Measurements from ENCODE around the gene NCAPG2.

NCAPG2 gene

GRCh38 chr7:158601090-158601489, 103.5 kb downstream of the NCAPG2 start:
- DNase-seq (ENCODE audit: low spot score), result no peak

- no peak for DNase-seq (ENCODE audit: low spot score)
Measured at GRCh38 chr7:158596745-158597144, 107.9 kb downstream of the NCAPG2 start.

- no peak for DNase-seq (ENCODE audit: low spot score)
Measured at GRCh38 chr7:158596309-158596708, 108.3 kb downstream of the NCAPG2 start.

GRCh38 chr7:158595068-158595467, 109.5 kb downstream of the NCAPG2 start:
- no peak for DNase-seq (ENCODE audit: low spot score)

GRCh38 chr7:158592541-158592940, 112.1 kb downstream of the NCAPG2 start:
- no peak for DNase-seq (ENCODE audit: low spot score)

- no peak for DNase-seq (ENCODE audit: low spot score)
Measured at GRCh38 chr7:158591944-158592343, 112.7 kb downstream of the NCAPG2 start.

GRCh38 chr7:158590181-158590530, 114.4 kb downstream of the NCAPG2 start:
- DNase-seq (ENCODE audit: low spot score), result no peak

GRCh38 chr7:158589653-158590052, 115.0 kb downstream of the NCAPG2 start:
- DNase-seq (ENCODE audit: low spot score), result no peak

- DNase-seq (ENCODE audit: low spot score), result no peak
Measured at GRCh38 chr7:158588878-158589442, 115.6 kb downstream of the NCAPG2 start.

- no peak for DNase-seq (ENCODE audit: low spot score)
Measured at GRCh38 chr7:158588085-158588877, 116.3 kb downstream of the NCAPG2 start.

- DNase-seq (ENCODE audit: low spot score), result peak; percentile 95
Measured at GRCh38 chr7:158587162-158588084, 117.2 kb downstream of the NCAPG2 start, which contains the start of gene PTPRN2. PTPRN2 (minus strand) TSS chr7:158587823.

- no peak for DNase-seq (ENCODE audit: low spot score)
Measured at GRCh38 chr7:158586499-158587161, 118.0 kb downstream of the NCAPG2 start.

GRCh38 chr7:158585721-158586498, 118.7 kb downstream of the NCAPG2 start:
- no peak for DNase-seq (ENCODE audit: low spot score)

GRCh38 chr7:158584407-158584806, 120.2 kb downstream of the NCAPG2 start:
- DNase-seq (ENCODE audit: low spot score), result no peak

GRCh38 chr7:158583810-158584209, 120.8 kb downstream of the NCAPG2 start:
- no peak for DNase-seq (ENCODE audit: low spot score)

- no peak for DNase-seq (ENCODE audit: low spot score)
Measured at GRCh38 chr7:158583143-158583542, 121.5 kb downstream of the NCAPG2 start.

GRCh38 chr7:158582089-158582456, 122.5 kb downstream of the NCAPG2 start:
- no peak for DNase-seq (ENCODE audit: low spot score)

GRCh38 chr7:158581440-158582088, 123.0 kb downstream of the NCAPG2 start:
- no peak for DNase-seq (ENCODE audit: low spot score)

Data from GM03348 (cell line).